Panc1 (cell line): ENCODE measurements around the gene PHF10.

Experiments
- CTCF ChIP-seq: fragments of 450-650 bp; IDR thresholded peaks from 2 replicates; pipeline ENCODE4 v1.5.1; 2017; ENCODE audit warnings: mild to moderate bottlenecking
- SIN3A ChIP-seq: IDR thresholded peaks from 2 replicates; pipeline ENCODE4 v1.6.1; 2012; ENCODE audit warnings: low read depth, mild to moderate bottlenecking, low read length, moderate library complexity, borderline replicate concordance; ENCODE audit not compliant: insufficient read depth
- TCF7L2 ChIP-seq: IDR thresholded peaks from 2 replicates; pipeline ENCODE4 v1.6.1; 2011; ENCODE audit warnings: mild to moderate bottlenecking, low read depth, low read length, inconsistent platforms

- peak; percentile 38; the same call in 1 of the 2 replicates for TF ChIP-seq SIN3A
- TF ChIP-seq CTCF: no peak
- no peak for TF ChIP-seq TCF7L2
Measured at GRCh38 chr6:169723200-169723909, 945 bp downstream of the PHF10 start.
